ENCODE data around the gene NUP54.

DNA sequence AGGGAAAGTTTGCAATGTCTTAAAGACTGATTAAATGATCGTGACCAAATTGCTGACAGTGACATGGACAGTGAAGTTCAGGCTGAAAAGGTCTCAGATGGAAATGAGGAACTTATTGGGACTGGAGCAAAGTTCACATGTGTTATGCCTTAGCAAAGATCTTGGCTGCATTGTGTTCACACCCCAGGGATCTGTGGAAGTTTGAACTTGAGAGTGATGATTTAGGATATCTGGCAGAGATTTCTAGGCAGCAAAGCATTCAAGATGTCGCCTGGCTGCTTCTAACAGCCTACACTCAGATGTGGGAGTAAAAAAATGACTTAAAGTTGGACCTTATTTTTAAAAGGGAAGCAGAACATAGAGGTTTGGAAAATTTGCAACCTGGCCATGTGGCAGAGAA is 44.0 kb upstream of the NUP54 start:
- TF ChIP-seq POLR2A (IDR thresholded peaks at IDR 0.05) (no peak), EP300 (IDR thresholded peaks at IDR 0.05) (no peak)
- TF ChIP-seq, protein P1, sequence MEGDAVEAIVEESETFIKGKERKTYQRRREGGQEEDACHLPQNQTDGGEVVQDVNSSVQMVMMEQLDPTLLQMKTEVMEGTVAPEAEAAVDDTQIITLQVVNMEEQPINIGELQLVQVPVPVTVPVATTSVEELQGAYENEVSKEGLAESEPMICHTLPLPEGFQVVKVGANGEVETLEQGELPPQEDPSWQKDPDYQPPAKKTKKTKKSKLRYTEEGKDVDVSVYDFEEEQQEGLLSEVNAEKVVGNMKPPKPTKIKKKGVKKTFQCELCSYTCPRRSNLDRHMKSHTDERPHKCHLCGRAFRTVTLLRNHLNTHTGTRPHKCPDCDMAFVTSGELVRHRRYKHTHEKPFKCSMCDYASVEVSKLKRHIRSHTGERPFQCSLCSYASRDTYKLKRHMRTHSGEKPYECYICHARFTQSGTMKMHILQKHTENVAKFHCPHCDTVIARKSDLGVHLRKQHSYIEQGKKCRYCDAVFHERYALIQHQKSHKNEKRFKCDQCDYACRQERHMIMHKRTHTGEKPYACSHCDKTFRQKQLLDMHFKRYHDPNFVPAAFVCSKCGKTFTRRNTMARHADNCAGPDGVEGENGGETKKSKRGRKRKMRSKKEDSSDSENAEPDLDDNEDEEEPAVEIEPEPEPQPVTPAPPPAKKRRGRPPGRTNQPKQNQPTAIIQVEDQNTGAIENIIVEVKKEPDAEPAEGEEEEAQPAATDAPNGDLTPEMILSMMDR (IDR thresholded peaks at IDR 0.05), result no peak
